ENCODE data around the gene PTPRG.

GRCh38 chr3:61803983-61804382 is 242.6 kb downstream of the PTPRG start:
- TF ChIP-seq CTCF (IDR thresholded peaks at IDR 0.05), result no peak
- TF ChIP-seq POLR2AphosphoS5 (IDR thresholded peaks at IDR 0.05; ENCODE audit: low read depth, low read length), result no peak

All from Panc1 (cell line).